ENCODE results near the gene GULP1. TPM values are rescaled to one million over a fixed set of nuclear protein-coding genes. Genes with fewer than 3 reads are reported as not detected.

Gene GULP1
- total RNA-seq, 1 donor from 2014 or later = 30.0 TPM

DNA sequence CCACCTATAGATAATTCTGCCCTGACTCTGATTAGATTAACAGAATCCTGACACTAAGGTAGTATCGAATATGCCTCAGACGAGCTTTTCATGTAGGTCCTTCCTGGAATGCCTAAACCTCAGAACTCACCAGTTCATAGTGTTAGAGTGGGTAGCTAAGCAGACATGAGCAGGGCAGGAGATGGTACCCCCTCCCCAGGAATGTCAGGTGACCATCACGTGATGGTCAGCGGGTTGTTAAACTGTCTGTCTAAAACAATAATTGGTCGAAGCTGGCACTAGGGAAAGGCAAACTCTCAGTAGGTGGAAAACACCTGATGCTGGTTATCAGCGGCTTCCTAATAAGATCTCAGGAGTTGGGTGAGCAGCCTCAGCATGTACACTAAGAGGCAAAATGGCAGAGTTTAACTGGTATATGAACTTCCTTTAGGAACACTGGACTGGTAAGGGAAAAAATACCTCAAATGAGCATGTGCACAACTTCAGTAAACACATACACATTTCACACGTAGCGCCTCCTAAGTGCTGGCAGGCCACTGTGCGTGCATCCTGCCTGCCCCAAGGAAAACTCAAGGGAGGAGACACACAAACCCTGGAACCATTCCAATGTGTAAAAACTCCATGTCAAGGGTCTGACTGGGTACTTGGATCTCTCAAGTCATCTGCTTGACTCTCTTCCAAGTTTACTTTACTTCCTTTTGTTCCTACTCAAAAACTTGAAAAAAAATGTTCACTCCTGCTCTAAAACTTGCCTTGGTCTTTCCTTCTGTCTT lies 339.5 kb downstream of the GULP1 start:
- no peaks in the 10 kb centered on the region for H3K27me3 ChIP-seq (ENCODE audit: control insufficient read depth, insufficient read depth, low read length)
- H3K4me3 ChIP-seq (ENCODE audit: low read depth, low read length) = no peak overlapping the region
- FAIRE-seq (peak; percentile 28), DNase-seq (ENCODE audit: low read depth) (no peak)
- TF ChIP-seq, protein P1, sequence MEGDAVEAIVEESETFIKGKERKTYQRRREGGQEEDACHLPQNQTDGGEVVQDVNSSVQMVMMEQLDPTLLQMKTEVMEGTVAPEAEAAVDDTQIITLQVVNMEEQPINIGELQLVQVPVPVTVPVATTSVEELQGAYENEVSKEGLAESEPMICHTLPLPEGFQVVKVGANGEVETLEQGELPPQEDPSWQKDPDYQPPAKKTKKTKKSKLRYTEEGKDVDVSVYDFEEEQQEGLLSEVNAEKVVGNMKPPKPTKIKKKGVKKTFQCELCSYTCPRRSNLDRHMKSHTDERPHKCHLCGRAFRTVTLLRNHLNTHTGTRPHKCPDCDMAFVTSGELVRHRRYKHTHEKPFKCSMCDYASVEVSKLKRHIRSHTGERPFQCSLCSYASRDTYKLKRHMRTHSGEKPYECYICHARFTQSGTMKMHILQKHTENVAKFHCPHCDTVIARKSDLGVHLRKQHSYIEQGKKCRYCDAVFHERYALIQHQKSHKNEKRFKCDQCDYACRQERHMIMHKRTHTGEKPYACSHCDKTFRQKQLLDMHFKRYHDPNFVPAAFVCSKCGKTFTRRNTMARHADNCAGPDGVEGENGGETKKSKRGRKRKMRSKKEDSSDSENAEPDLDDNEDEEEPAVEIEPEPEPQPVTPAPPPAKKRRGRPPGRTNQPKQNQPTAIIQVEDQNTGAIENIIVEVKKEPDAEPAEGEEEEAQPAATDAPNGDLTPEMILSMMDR (IDR thresholded peaks at IDR 0.05; ENCODE audit: insufficient read depth, low read length, severe bottlenecking) = no peak
- no peaks in the 10 kb centered on the region for H3K36me3 ChIP-seq (ENCODE audit: control insufficient read depth, insufficient read depth, low read length)

DNA sequence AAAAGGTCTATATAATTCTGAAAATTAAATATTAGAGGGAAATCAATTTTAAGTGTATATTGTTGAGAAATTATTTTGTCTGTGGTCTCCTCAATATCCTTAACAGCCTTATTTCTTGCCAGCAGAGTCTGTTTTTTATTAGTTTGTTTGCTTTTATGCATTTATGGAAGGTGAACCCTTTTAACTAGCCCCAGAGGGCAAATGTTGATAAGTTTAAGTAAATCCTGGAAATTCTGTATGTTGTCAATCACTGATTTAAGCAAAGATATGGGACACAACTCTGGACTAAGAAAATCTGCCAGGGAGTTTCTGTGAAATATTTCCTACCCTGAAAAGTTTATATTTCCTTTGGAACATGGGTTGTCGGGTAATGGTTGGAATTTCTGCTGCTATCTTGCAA lies 343.0 kb downstream of the GULP1 start:
- no peak for FAIRE-seq
- H3K27me3 ChIP-seq (ENCODE audit: control insufficient read depth, insufficient read depth, low read length) = no peaks in the 10 kb centered on the region
- no peaks in the 10 kb centered on the region for H3K36me3 ChIP-seq (ENCODE audit: control insufficient read depth, insufficient read depth, low read length)
- H3K4me3 ChIP-seq (ENCODE audit: low read depth, low read length) = no peak overlapping the region
- no peak for DNase-seq (ENCODE audit: low read depth)
- TF ChIP-seq, protein P1 (IDR thresholded peaks at IDR 0.05; ENCODE audit: insufficient read depth, low read length, severe bottlenecking) = no peak
